GM12878 (cell line): Measurements from ENCODE around the gene TECPR1. TPM values are rescaled to one million over a fixed set of nuclear protein-coding genes. Genes with fewer than 3 reads are reported as not detected.

Experiments used
- CHD2 ChIP-seq: IDR thresholded peaks from 2 replicates; pipeline ENCODE4 v1.6.1; 2011; ENCODE audit warnings: low read depth, low read length, improper control_type of control experiment, borderline replicate concordance
- EZH2 ChIP-seq: IDR thresholded peaks from 2 replicates; pipeline ENCODE4 v1.6.1; 2012; ENCODE audit warnings: low read depth, mild to moderate bottlenecking, control low read depth, inconsistent platforms, low read length, borderline replicate concordance; ENCODE audit not compliant: control insufficient read depth
- HDGF ChIP-seq: fragments of 450-650 bp; IDR thresholded peaks from 2 replicates; pipeline ENCODE4 v1.6.1; 2016; ENCODE audit warnings: antibody characterized with exemption
- IRF5 ChIP-seq: fragments of 450-650 bp; IDR thresholded peaks from 2 replicates; pipeline ENCODE4 v1.6.1; 2017; ENCODE audit warnings: borderline replicate concordance
- KLF5 ChIP-seq: fragments of 450-650 bp; IDR thresholded peaks from 2 replicates; pipeline ENCODE4 v1.6.1; 2014; ENCODE audit warnings: mild to moderate bottlenecking; ENCODE audit not compliant: partially characterized antibody
- MAX ChIP-seq: IDR thresholded peaks from 2 replicates; pipeline ENCODE4 v1.6.1; 2012; ENCODE audit warnings: low read depth, low read length, improper control_type of control experiment
- MLLT1 ChIP-seq: fragments of 450-650 bp; IDR thresholded peaks from 2 replicates; pipeline ENCODE4 v1.6.1; 2016; ENCODE audit warnings: mild to moderate bottlenecking
- MTA3 ChIP-seq: IDR thresholded peaks from 2 replicates; pipeline ENCODE4 v1.6.1; 2012; ENCODE audit warnings: low read length, inconsistent platforms, borderline replicate concordance
- NFIC ChIP-seq: IDR thresholded peaks from 2 replicates; pipeline ENCODE4 v1.6.1; 2012; ENCODE audit warnings: low read depth, mild to moderate bottlenecking, inconsistent platforms, low read length, moderate library complexity
- NFYA ChIP-seq: IDR thresholded peaks from 2 replicates; pipeline ENCODE4 v1.6.1; 2011; ENCODE audit warnings: low read depth, mild to moderate bottlenecking, low read length, improper control_type of control experiment, borderline replicate concordance
- PAX5 ChIP-seq: IDR thresholded peaks from 2 replicates; pipeline ENCODE4 v1.6.1; 2011; ENCODE audit warnings: low read depth, low read length, borderline replicate concordance
- PBX3 ChIP-seq: IDR thresholded peaks from 2 replicates; pipeline ENCODE4 v1.6.1; 2011; ENCODE audit warnings: mild to moderate bottlenecking, low read depth, low read length, moderate library complexity; ENCODE audit not compliant: insufficient replicate concordance
- RELB ChIP-seq: fragments of 450-650 bp; IDR thresholded peaks from 2 replicates; pipeline ENCODE4 v1.6.1; 2017; ENCODE audit warnings: low read depth, mild to moderate bottlenecking, moderate library complexity
- SIN3A ChIP-seq: IDR thresholded peaks from 2 replicates; pipeline ENCODE4 v1.6.1; 2012; ENCODE audit warnings: low read depth, low read length, improper control_type of control experiment
- SIX5 ChIP-seq: IDR thresholded peaks from 2 replicates; pipeline ENCODE4 v1.6.1; 2011; ENCODE audit warnings: mild to moderate bottlenecking, low read depth, low read length, moderate library complexity; ENCODE audit not compliant: severe bottlenecking
- SMARCA5 ChIP-seq: fragments of 450-650 bp; IDR thresholded peaks from 2 replicates; pipeline ENCODE4 v1.6.1; 2017; ENCODE audit warnings: mild to moderate bottlenecking
- TARDBP ChIP-seq: IDR thresholded peaks from 2 replicates; pipeline ENCODE4 v1.6.1; 2016; ENCODE audit warnings: borderline replicate concordance
- ZBTB33 ChIP-seq: fragments of 450-650 bp; IDR thresholded peaks from 2 replicates; pipeline ENCODE4 v1.6.1; 2017; ENCODE audit warnings: mild to moderate bottlenecking
- polyA plus RNA-seq, 11 experiments: library from polyadenylated mRNA; depleted of rRNA in 4 of 11; unstranded in 6 of 11; stranded (reverse) in 5 of 11; fragments of >200 nt; fragmentation: Nextera tagmentation in 4 of 11; fragmentation: Illumina TruSeq in 1 of 11; extraction: Ambion mirVana in 4 of 11; extraction: Trizol in 1 of 11; gene quantifications; 1 replicate in 1 of 11; 2 replicates in 10 of 11; pipeline versions ENCODE4 v1.2.1 to v1.2.3, GENCODE V29; 2011 to 2016; ENCODE audit warnings: inconsistent platforms in 2 of 11, missing spikeins in 2 of 11, low read depth in 1 of 11
- total RNA-seq, 4 experiments: library from RNA; depleted of rRNA in 3 of 4; stranded (reverse); fragments of >200 nt in 3 of 4; fragmentation: Illumina TruSeq in 1 of 4; extraction: Trizol in 1 of 4; gene quantifications; 2 replicates each; pipeline versions ENCODE4 v1.2.1 to v1.2.3, GENCODE V29; 2013 to 2021

Gene TECPR1
- total and polyA plus RNA-seq, 10 of the 15 experiments (the other 5 are each of a cell fraction or from before 2014, with no cell fraction given): 0.26 to 16.8 (median 4.2) TPM

GRCh38 chr7:98202367-98203195 is 49.5 kb downstream of the TECPR1 start (continued):
- TF ChIP-seq RELB (peak; percentile 78), HDGF (no peak), SIX5 (no peak), EZH2 (0 out of 2 replicates have a peak, but pooled peaks have one; percentile 69), ZBTB33 (no peak), IRF5 (peak; percentile 73), MLLT1 (peak; percentile 98), NFIC (peak; percentile 97), SMARCA5 (no peak), TARDBP (peak; percentile 58; the same call in 1 of the 2 replicates), CHD2 (peak; percentile 92), PBX3 (no peak), MAX (peak; percentile 87), NFYA (no peak), PAX5 (peak; percentile 99), MTA3 (peak; percentile 97; the same call in 1 of the 2 replicates), SIN3A (no peak), KLF5 (no peak)
